Neural cell (in vitro differentiated cells): Measurements from ENCODE around the gene IREB2. TPM values are rescaled to one million over a fixed set of nuclear protein-coding genes. Genes with fewer than 3 reads are reported as not detected.

ENCODE experiments used
- H2AFZ ChIP-seq: fragments of 200-600, 300-800 bp; sonication (generic), shearing (Covaris generic); 2 replicates; pipeline ENCODE4 v1.6.0; 2014; ENCODE audit warnings: low read depth, mild to moderate bottlenecking, antibody characterized with exemption, low read length, moderate library complexity
- H3F3A ChIP-seq: fragments of 200-600 bp; shearing (Covaris generic); 2 replicates; pipeline ENCODE4 v1.6.1; 2016; ENCODE audit warnings: mild to moderate bottlenecking, moderate library complexity, mixed read lengths, antibody characterized with exemption, low read length; ENCODE audit not compliant: insufficient read depth, poor library complexity, severe bottlenecking
- H3K27ac ChIP-seq: fragments of 200-600, 300-800 bp; sonication (generic), shearing (Covaris generic); 2 replicates; pipeline ENCODE4 v1.5.1; 2014; ENCODE audit warnings: mild to moderate bottlenecking, low read length, moderate library complexity
- H3K27me3 ChIP-seq: fragments of 300-800, 200-600 bp; sonication (generic), shearing (Covaris generic); 2 replicates; pipeline ENCODE4 v1.6.0; 2014; ENCODE audit warnings: mild to moderate bottlenecking, low read depth, low read length, moderate library complexity; ENCODE audit not compliant: insufficient read depth
- H3K36me3 ChIP-seq: fragments of 300-800, 200-600 bp; sonication (generic), shearing (Covaris generic); 2 replicates; pipeline ENCODE4 v1.5.1; 2014; ENCODE audit warnings: mild to moderate bottlenecking, antibody characterized with exemption, low read length, moderate library complexity; ENCODE audit not compliant: insufficient read depth
- H3K4me2 ChIP-seq: fragments of 300-800, 200-600 bp; sonication (generic), shearing (Covaris generic); 2 replicates; pipeline ENCODE4 v1.6.0; 2014; ENCODE audit warnings: mild to moderate bottlenecking, low read length
- H3K4me3 ChIP-seq: fragments of 300-800, 200-600 bp; sonication (generic), shearing (Covaris generic); 2 replicates; pipeline ENCODE4 v1.5.1; 2014; ENCODE audit warnings: mild to moderate bottlenecking, low read length, moderate library complexity
- H3K79me2 ChIP-seq: fragments of 200-600 bp; shearing (Covaris generic); replicated peaks from 2 replicates; pipeline ENCODE4 v1.6.0; 2014; ENCODE audit warnings: mild to moderate bottlenecking, low read length, moderate library complexity; ENCODE audit not compliant: insufficient read depth
- H3K9ac ChIP-seq: fragments of 300-800, 200-600 bp; sonication (generic), shearing (Covaris generic); 2 replicates; pipeline ENCODE4 v1.6.1; 2016; ENCODE audit warnings: mild to moderate bottlenecking, low read length, mixed read lengths
- H3K9me2 ChIP-seq: fragments of 200-600 bp; shearing (Covaris generic); 2 replicates; pipeline ENCODE4 v1.6.1; 2016; ENCODE audit warnings: mild to moderate bottlenecking, low read length, mixed read lengths; ENCODE audit not compliant: insufficient read depth
- H3K9me3 ChIP-seq: fragments of 200-600, 300-800 bp; sonication (generic), shearing (Covaris generic); 2 replicates; pipeline ENCODE4 v1.6.1; 2016; ENCODE audit warnings: mild to moderate bottlenecking, mixed run types, low read length, moderate library complexity, mixed read lengths
- H4K20me1 ChIP-seq: fragments of 200-600 bp; shearing (Covaris generic); 2 replicates; pipeline ENCODE4 v1.6.1; 2016; ENCODE audit warnings: mild to moderate bottlenecking, mixed run types; ENCODE audit not compliant: insufficient read depth
- CTCF ChIP-seq: fragments of 450-650 bp; IDR thresholded peaks from 2 replicates; pipeline ENCODE4 v1.5.1; 2014; ENCODE audit warnings: antibody characterized with exemption, mild to moderate bottlenecking, moderate library complexity; ENCODE audit not compliant: poor library complexity, severe bottlenecking
- EP300 ChIP-seq: fragments of 450-650 bp; conservative IDR thresholded peaks from 2 replicates; pipeline ENCODE4 v1.6.1; 2014; ENCODE audit warnings: antibody characterized with exemption, mild to moderate bottlenecking, moderate library complexity; ENCODE audit not compliant: poor library complexity, severe bottlenecking
- EZH2 ChIP-seq: fragments of 200-600, 300-800 bp; shearing (Covaris generic), sonication (generic); IDR thresholded peaks from 2 replicates; pipeline ENCODE4 v1.6.1; 2014; ENCODE audit warnings: antibody characterized with exemption, low read length, borderline replicate concordance, mild to moderate bottlenecking; ENCODE audit not compliant: insufficient read depth, poor library complexity, severe bottlenecking
- MXI1 ChIP-seq: fragments of 450-650 bp; conservative IDR thresholded peaks from 2 replicates; pipeline ENCODE4 v1.6.1; 2014; ENCODE audit warnings: antibody characterized with exemption, mild to moderate bottlenecking; ENCODE audit not compliant: poor library complexity, severe bottlenecking
- POLR2AphosphoS5 ChIP-seq: IDR thresholded peaks from 2 replicates; pipeline ENCODE4 v1.6.1; 2012
- RAD21 ChIP-seq: fragments of 450-650 bp; conservative IDR thresholded peaks from 2 replicates; pipeline ENCODE4 v1.6.1; 2014; ENCODE audit warnings: antibody characterized with exemption, mild to moderate bottlenecking, moderate library complexity
- REST ChIP-seq: IDR thresholded peaks from 2 replicates; pipeline ENCODE4 v1.6.1; 2012; ENCODE audit warnings: borderline replicate concordance
- SMC3 ChIP-seq: fragments of 450-650 bp; conservative IDR thresholded peaks from 2 replicates; pipeline ENCODE4 v1.6.1; 2014; ENCODE audit warnings: antibody characterized with exemption, mild to moderate bottlenecking, moderate library complexity; ENCODE audit not compliant: poor library complexity
- TAF1 ChIP-seq: IDR thresholded peaks from 2 replicates; pipeline ENCODE4 v1.6.1; 2012; ENCODE audit warnings: low read depth
- polyA plus RNA-seq: library from polyadenylated mRNA; depleted of rRNA; stranded (reverse); fragments of >200 nt; gene quantifications from 2 replicates; pipeline ENCODE4 v1.2.3, GENCODE V29; 2014

The IREB2 gene
- polyA plus RNA-seq, 1 donor from 2014 or later, result 45.5 TPM

GRCh38 chr15:78418686-78419085 lies 19.3 kb upstream of the IREB2 start:
- no peak overlapping the region for H3K4me2 ChIP-seq
- H2AFZ ChIP-seq, result no peak overlapping the region
- H3F3A ChIP-seq, result no peaks in the 10 kb centered on the region
- no peaks in the 10 kb centered on the region for H4K20me1 ChIP-seq
- TF ChIP-seq REST, result no peak
- no peak for TF ChIP-seq RAD21
- TF ChIP-seq CTCF, result no peak
- no peak for TF ChIP-seq EZH2
- TF ChIP-seq POLR2AphosphoS5, result no peak
- TF ChIP-seq MXI1, result no peak
- no peak for TF ChIP-seq EP300
- TF ChIP-seq SMC3, result no peak
- TF ChIP-seq TAF1, result no peak
- H3K4me3 ChIP-seq, result no peak overlapping the region
- no peak overlapping the region for H3K9ac ChIP-seq
- H3K27me3 ChIP-seq, result no peaks in the 10 kb centered on the region
- no peaks in the 10 kb centered on the region for H3K9me3 ChIP-seq
- H3K27ac ChIP-seq, result no peak overlapping the region
- no peaks in the 10 kb centered on the region for H3K79me2 ChIP-seq
- no peaks in the 10 kb centered on the region for H3K9me2 ChIP-seq
- no peaks in the 10 kb centered on the region for H3K36me3 ChIP-seq

- H3K36me3 ChIP-seq, result no peaks in the 10 kb centered on the region
- H3K4me3 ChIP-seq, result no peak overlapping the region
- no peaks in the 10 kb centered on the region for H4K20me1 ChIP-seq
- H2AFZ ChIP-seq, result no peak overlapping the region
- H3K27ac ChIP-seq, result no peak overlapping the region
- no peak overlapping the region for H3K4me2 ChIP-seq
- H3F3A ChIP-seq, result no peaks in the 10 kb centered on the region
- peaks cover 2% of the 10 kb centered on the region for H3K27me3 ChIP-seq
- TF ChIP-seq MXI1 (no peak), SMC3 (no peak), EZH2 (no peak), TAF1 (no peak), REST (no peak), EP300 (no peak), CTCF (no peak), POLR2AphosphoS5 (no peak), RAD21 (no peak)
- H3K9me3 ChIP-seq, result no peaks in the 10 kb centered on the region
- no peaks in the 10 kb centered on the region for H3K9me2 ChIP-seq
- no peak overlapping the region for H3K9ac ChIP-seq
- no peaks in the 10 kb centered on the region for H3K79me2 ChIP-seq
These were observed 18.6 kb upstream of the IREB2 start for GRCh38 chr15:78419367-78419766.
